WTC11 (cell line): ENCODE results near the gene SCN9A. TPM values are rescaled to one million over a fixed set of nuclear protein-coding genes. Genes with fewer than 3 reads are reported as not detected.

Experiments used
- ATAC-seq: fragments of 200-7000 bp; cut with Tn5 transposase; 2 replicates; pipeline ENCODE4 v1.10.0; 2021; ENCODE audit warnings: mild to moderate bottlenecking, moderate library complexity
- CTCF ChIA-PET: fragments of 300-600 bp; sonication (Branson Sonifier 250); formaldehyde crosslinking; loops from one replicate; lab custom pipeline; 2021; ENCODE audit warnings: antibody characterized with exemption; lab: Charles Lee
- POLR2A ChIA-PET: fragments of 350-600 bp; sonication (Branson Sonifier 250); formaldehyde crosslinking; loops from one replicate; lab custom pipeline; 2021; ENCODE audit warnings: antibody characterized with exemption; lab: Charles Lee
- DNase-seq: peaks from one replicate; pipeline ENCODE4 v3.0.0; 2021; ENCODE audit warnings: low spot score
- H3K27ac Mint-ChIP-seq: 2 replicates; pipeline ENCODE4 v1.8.0; 2021; ENCODE audit warnings: mixed read lengths
- H3K27me3 Mint-ChIP-seq: 2 replicates; pipeline ENCODE4 v1.8.0; 2021; ENCODE audit warnings: low read depth, mild to moderate bottlenecking, moderate library complexity, mixed read lengths
- H3K36me3 Mint-ChIP-seq: 2 replicates; pipeline ENCODE4 v1.8.0; 2021; ENCODE audit warnings: mixed read lengths
- H3K4me1 Mint-ChIP-seq: 2 replicates; pipeline ENCODE4 v1.8.0; 2022; ENCODE audit warnings: mixed read lengths
- H3K4me3 Mint-ChIP-seq: 2 replicates; pipeline ENCODE4 v1.8.0; 2021; ENCODE audit warnings: mild to moderate bottlenecking, moderate library complexity, mixed read lengths
- H3K9me3 Mint-ChIP-seq: 2 replicates; pipeline ENCODE4 v1.8.0; 2021; ENCODE audit warnings: mixed read lengths
- EMX1 ChIP-seq: fragments of 250-450 bp; sonication (Bioruptor Pico); IDR thresholded peaks from 2 replicates; pipeline ENCODE4 v1.8.0; 2021; ENCODE audit warnings: mild to moderate bottlenecking
- ETV6 ChIP-seq: sonication (generic); formaldehyde crosslinking; IDR thresholded peaks from 2 replicates; pipeline ENCODE4 v1.8.1; 2022; ENCODE audit warnings: mild to moderate bottlenecking, missing genetic modification reagents
- FOXK1 ChIP-seq: sonication (generic); formaldehyde crosslinking; IDR thresholded peaks from 2 replicates; pipeline ENCODE4 v1.8.0; 2022; ENCODE audit warnings: mild to moderate bottlenecking, moderate library complexity, missing genetic modification reagents
- GABPB1 ChIP-seq: sonication (generic); formaldehyde crosslinking; IDR thresholded peaks from 2 replicates; pipeline ENCODE4 v1.8.1; 2023; ENCODE audit warnings: mild to moderate bottlenecking, missing genetic modification reagents
- GRHL2 ChIP-seq: fragments of 250-450 bp; sonication (Bioruptor Pico); IDR thresholded peaks from 2 replicates; pipeline ENCODE4 v1.8.0; 2022; ENCODE audit warnings: mild to moderate bottlenecking, moderate library complexity; ENCODE audit not compliant: insufficient replicate concordance, severe bottlenecking
- HMGA2 ChIP-seq: fragments of 250-450 bp; sonication (Bioruptor Pico); IDR thresholded peaks from 2 replicates; pipeline ENCODE4 v1.4.0; 2021; ENCODE audit warnings: mild to moderate bottlenecking, moderate library complexity
- NFE2L1 ChIP-seq: sonication (generic); formaldehyde crosslinking; IDR thresholded peaks from 2 replicates; pipeline ENCODE4 v1.8.1; 2023; ENCODE audit warnings: missing genetic modification reagents
- ZNF121 ChIP-seq: sonication (generic); formaldehyde crosslinking; IDR thresholded peaks from 2 replicates; pipeline ENCODE4 v1.8.0; 2023; ENCODE audit warnings: missing genetic modification reagents
- ZNF423 ChIP-seq: fragments of 250-450 bp; sonication (Bioruptor Pico); IDR thresholded peaks from 2 replicates; pipeline ENCODE4 v2.1.2; 2022; ENCODE audit warnings: mild to moderate bottlenecking, moderate library complexity
- total RNA-seq: library from RNA; stranded (reverse); gene quantifications from 3 replicates; pipeline ENCODE4 v1.2.3, GENCODE V29; 2021
- TF ChIP-seq, protein P1 (sequence below): sonication (generic); formaldehyde crosslinking; IDR thresholded peaks from 2 replicates; pipeline ENCODE4 v1.8.1; 2023; ENCODE audit warnings: mild to moderate bottlenecking, missing genetic modification reagents, moderate library complexity
- TF ChIP-seq, protein P2 (sequence below): sonication (generic); formaldehyde crosslinking; IDR thresholded peaks from 2 replicates; pipeline ENCODE4 v1.8.1; 2023; ENCODE audit warnings: mild to moderate bottlenecking, moderate library complexity, missing genetic modification reagents
- TF ChIP-seq, protein P3 (sequence below): sonication (generic); formaldehyde crosslinking; IDR thresholded peaks from 2 replicates; pipeline ENCODE4 v1.8.1; 2022; ENCODE audit warnings: mild to moderate bottlenecking, missing genetic modification reagents, moderate library complexity, borderline replicate concordance
- TF ChIP-seq, protein P4 (sequence below): fragments of 250-450 bp; sonication (Bioruptor Pico); IDR thresholded peaks from 2 replicates; pipeline ENCODE4 v1.9.0; 2021; ENCODE audit warnings: mild to moderate bottlenecking
- TF ChIP-seq, protein P5 (sequence below): fragments of 200-600 bp; IDR thresholded peaks from 2 replicates; pipeline ENCODE4 v1.8.0; 2022; ENCODE audit warnings: antibody characterized with exemption
- TF ChIP-seq, protein P6 (sequence below): sonication (generic); formaldehyde crosslinking; IDR thresholded peaks from 2 replicates; pipeline ENCODE4 v1.8.1; 2023; ENCODE audit warnings: mild to moderate bottlenecking, missing genetic modification reagents

The SCN9A gene
- total RNA-seq, 1 experiment from 2014 or later: 7.3 TPM

DNA sequence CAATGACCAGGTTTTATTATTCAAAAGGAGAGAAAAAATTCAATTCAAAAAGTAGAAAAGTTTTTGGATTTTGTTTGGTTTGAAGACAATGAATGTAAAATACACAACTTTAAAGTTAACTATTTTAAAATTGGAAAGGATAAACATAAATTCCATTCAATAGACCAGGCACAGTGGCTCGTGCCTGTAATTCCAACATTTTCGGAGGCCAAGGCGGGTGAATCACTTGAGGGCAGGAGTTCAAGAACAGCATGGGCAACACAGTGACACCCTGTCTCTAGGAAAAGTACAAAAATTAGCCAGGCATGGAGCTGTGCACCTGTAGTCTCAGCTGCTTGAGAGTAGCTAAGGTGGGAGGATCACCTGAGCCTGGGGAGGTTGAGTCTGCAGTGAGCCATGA lies 54.7 kb downstream of the SCN9A start:
- Mint-ChIP-seq H3K27me3 (no peaks in the 10 kb centered on the region), H3K27ac (no peak overlapping the region), H3K4me3 (no peak overlapping the region), H3K4me1 (no peaks in the 10 kb centered on the region), H3K36me3 (no peaks in the 10 kb centered on the region), H3K9me3 (no peaks in the 10 kb centered on the region)
- no peak for TF ChIP-seq ZNF423 (CRISPR knock-in tag)
- TF ChIP-seq, protein P1, sequence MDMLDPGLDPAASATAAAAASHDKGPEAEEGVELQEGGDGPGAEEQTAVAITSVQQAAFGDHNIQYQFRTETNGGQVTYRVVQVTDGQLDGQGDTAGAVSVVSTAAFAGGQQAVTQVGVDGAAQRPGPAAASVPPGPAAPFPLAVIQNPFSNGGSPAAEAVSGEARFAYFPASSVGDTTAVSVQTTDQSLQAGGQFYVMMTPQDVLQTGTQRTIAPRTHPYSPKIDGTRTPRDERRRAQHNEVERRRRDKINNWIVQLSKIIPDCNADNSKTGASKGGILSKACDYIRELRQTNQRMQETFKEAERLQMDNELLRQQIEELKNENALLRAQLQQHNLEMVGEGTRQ (CRISPR knock-in tag): no peak
- TF ChIP-seq GRHL2 (CRISPR knock-in tag): no peak
- TF ChIP-seq ETV6 (CRISPR knock-in tag): no peak
- no peak for TF ChIP-seq NFE2L1
- TF ChIP-seq, protein P2, sequence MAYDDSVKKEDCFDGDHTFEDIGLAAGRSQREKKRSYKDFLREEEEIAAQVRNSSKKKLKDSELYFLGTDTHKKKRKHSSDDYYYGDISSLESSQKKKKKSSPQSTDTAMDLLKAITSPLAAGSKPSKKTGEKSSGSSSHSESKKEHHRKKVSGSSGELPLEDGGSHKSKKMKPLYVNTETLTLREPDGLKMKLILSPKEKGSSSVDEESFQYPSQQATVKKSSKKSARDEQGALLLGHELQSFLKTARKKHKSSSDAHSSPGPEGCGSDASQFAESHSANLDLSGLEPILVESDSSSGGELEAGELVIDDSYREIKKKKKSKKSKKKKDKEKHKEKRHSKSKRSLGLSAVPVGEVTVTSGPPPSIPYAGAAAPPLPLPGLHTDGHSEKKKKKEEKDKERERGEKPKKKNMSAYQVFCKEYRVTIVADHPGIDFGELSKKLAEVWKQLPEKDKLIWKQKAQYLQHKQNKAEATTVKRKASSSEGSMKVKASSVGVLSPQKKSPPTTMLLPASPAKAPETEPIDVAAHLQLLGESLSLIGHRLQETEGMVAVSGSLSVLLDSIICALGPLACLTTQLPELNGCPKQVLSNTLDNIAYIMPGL (CRISPR knock-in tag): no peak
- TF ChIP-seq, protein P3, sequence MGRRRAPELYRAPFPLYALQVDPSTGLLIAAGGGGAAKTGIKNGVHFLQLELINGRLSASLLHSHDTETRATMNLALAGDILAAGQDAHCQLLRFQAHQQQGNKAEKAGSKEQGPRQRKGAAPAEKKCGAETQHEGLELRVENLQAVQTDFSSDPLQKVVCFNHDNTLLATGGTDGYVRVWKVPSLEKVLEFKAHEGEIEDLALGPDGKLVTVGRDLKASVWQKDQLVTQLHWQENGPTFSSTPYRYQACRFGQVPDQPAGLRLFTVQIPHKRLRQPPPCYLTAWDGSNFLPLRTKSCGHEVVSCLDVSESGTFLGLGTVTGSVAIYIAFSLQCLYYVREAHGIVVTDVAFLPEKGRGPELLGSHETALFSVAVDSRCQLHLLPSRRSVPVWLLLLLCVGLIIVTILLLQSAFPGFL (CRISPR knock-in tag): no peak
- TF ChIP-seq, protein P4, sequence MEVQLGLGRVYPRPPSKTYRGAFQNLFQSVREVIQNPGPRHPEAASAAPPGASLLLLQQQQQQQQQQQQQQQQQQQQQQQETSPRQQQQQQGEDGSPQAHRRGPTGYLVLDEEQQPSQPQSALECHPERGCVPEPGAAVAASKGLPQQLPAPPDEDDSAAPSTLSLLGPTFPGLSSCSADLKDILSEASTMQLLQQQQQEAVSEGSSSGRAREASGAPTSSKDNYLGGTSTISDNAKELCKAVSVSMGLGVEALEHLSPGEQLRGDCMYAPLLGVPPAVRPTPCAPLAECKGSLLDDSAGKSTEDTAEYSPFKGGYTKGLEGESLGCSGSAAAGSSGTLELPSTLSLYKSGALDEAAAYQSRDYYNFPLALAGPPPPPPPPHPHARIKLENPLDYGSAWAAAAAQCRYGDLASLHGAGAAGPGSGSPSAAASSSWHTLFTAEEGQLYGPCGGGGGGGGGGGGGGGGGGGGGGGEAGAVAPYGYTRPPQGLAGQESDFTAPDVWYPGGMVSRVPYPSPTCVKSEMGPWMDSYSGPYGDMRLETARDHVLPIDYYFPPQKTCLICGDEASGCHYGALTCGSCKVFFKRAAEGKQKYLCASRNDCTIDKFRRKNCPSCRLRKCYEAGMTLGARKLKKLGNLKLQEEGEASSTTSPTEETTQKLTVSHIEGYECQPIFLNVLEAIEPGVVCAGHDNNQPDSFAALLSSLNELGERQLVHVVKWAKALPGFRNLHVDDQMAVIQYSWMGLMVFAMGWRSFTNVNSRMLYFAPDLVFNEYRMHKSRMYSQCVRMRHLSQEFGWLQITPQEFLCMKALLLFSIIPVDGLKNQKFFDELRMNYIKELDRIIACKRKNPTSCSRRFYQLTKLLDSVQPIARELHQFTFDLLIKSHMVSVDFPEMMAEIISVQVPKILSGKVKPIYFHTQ: no peak
- no peak for TF ChIP-seq FOXK1 (CRISPR knock-in tag)
- no peak for TF ChIP-seq ZNF121
- TF ChIP-seq, protein P5, sequence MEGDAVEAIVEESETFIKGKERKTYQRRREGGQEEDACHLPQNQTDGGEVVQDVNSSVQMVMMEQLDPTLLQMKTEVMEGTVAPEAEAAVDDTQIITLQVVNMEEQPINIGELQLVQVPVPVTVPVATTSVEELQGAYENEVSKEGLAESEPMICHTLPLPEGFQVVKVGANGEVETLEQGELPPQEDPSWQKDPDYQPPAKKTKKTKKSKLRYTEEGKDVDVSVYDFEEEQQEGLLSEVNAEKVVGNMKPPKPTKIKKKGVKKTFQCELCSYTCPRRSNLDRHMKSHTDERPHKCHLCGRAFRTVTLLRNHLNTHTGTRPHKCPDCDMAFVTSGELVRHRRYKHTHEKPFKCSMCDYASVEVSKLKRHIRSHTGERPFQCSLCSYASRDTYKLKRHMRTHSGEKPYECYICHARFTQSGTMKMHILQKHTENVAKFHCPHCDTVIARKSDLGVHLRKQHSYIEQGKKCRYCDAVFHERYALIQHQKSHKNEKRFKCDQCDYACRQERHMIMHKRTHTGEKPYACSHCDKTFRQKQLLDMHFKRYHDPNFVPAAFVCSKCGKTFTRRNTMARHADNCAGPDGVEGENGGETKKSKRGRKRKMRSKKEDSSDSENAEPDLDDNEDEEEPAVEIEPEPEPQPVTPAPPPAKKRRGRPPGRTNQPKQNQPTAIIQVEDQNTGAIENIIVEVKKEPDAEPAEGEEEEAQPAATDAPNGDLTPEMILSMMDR: no peak
- no peak for TF ChIP-seq GABPB1
- TF ChIP-seq HMGA2 (CRISPR knock-in tag): no peak
- no peak for DNase-seq
- no peak for ATAC-seq
- POLR2A ChIA-PET: no interaction called here
- CTCF ChIA-PET: no interaction called here

DNA sequence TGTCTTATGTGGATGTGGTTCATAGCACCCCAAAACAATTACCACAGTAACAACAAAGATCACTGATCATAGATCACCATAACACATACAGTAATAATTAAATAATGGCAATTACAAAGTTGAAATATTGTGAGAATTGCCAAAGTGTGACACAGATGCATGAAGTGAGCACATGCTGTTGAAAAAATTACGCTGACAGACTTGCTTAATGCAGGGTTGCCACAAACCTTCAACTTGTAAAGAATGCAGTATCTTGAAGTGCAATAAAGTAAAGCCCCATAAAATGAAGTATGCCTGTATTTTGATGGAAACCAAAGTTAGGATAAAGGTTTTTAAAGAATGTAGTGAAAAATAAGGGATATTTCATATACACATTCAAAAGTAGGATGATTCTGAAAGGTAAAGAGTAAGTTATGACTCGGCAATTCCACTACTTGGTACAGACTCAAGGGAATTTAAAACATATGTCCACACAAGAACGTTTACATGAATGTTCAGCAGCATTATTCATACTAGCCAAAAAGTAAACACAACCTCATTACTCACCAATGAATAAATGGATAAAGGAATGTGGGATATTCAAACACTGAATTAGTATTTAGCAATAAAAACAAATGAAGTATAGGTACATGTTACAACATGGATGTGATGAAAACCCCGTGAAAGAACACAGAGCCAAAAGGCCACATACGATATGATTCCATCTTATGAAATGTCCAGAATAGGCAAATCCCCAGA lies 61.6 kb downstream of the SCN9A start:
- Mint-ChIP-seq H3K4me3 (no peak overlapping the region), H3K4me1 (peaks cover 3% of the 10 kb centered on the region; the same call in 1 of the 2 replicates), H3K27ac (peak overlapping the region; percentile 17; the same call in 1 of the 2 replicates), H3K27me3 (no peaks in the 10 kb centered on the region), H3K36me3 (peaks cover 4% of the 10 kb centered on the region; the same call in 1 of the 2 replicates), H3K9me3 (no peaks in the 10 kb centered on the region)
- POLR2A ChIA-PET: no interaction called here
- DNase-seq: no peak
- CTCF ChIA-PET: no interaction called here
- no peak for TF ChIP-seq EMX1
- TF ChIP-seq, protein P6, sequence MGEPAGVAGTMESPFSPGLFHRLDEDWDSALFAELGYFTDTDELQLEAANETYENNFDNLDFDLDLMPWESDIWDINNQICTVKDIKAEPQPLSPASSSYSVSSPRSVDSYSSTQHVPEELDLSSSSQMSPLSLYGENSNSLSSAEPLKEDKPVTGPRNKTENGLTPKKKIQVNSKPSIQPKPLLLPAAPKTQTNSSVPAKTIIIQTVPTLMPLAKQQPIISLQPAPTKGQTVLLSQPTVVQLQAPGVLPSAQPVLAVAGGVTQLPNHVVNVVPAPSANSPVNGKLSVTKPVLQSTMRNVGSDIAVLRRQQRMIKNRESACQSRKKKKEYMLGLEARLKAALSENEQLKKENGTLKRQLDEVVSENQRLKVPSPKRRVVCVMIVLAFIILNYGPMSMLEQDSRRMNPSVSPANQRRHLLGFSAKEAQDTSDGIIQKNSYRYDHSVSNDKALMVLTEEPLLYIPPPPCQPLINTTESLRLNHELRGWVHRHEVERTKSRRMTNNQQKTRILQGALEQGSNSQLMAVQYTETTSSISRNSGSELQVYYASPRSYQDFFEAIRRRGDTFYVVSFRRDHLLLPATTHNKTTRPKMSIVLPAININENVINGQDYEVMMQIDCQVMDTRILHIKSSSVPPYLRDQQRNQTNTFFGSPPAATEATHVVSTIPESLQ (CRISPR knock-in tag): no peak
- no peak for ATAC-seq
